Ascending aorta (tissue), 2 donors: ENCODE data around the gene HENMT1. TPM values are rescaled to one million over a fixed set of nuclear protein-coding genes. Genes with fewer than 3 reads are reported as not detected.
"Not testable (repeated sequence)": the region's sequence is repeated elsewhere in the genome, so short reads cannot be mapped to it uniquely, and the experiment has no call there.

Experiments
- DNase-seq, 2 donors: peaks; one replicate each; pipeline ENCODE4 v3.0.0-alpha.2; 2019; ENCODE audit warnings: low spot score in 2 of 2
- H3K27ac ChIP-seq, 2 donors: fragments of 200-600 bp; sonication (generic); one replicate each; pipeline ENCODE4 v1.5.1; 2016 to 2017; ENCODE audit warnings: mild to moderate bottlenecking in 1 of 2
- H3K27me3 ChIP-seq: fragments of 200-600 bp; sonication (generic); one replicate; pipeline ENCODE4 v1.5.1; 2017
- H3K36me3 ChIP-seq, 2 donors: fragments of 200-600 bp; sonication (generic); one replicate each; pipeline ENCODE4 v1.5.1; 2016
- H3K4me1 ChIP-seq, 2 donors: fragments of 200-600 bp; sonication (generic); one replicate each; pipeline ENCODE4 v1.5.1; 2016 to 2017; ENCODE audit warnings: mild to moderate bottlenecking in 1 of 2
- H3K4me3 ChIP-seq, 2 donors: fragments of 200-600 bp; sonication (generic); one replicate each; pipeline ENCODE4 v1.5.1; 2016 to 2017; ENCODE audit warnings: mild to moderate bottlenecking in 1 of 2
- H3K9me3 ChIP-seq, 2 donors: fragments of 200-600 bp; sonication (generic); one replicate each; pipeline ENCODE4 v1.5.1; 2016
- CTCF ChIP-seq, 3 experiments: fragments of 200-600 bp in 2 of 3; fragments of 450-650 bp in 1 of 3; sonication (generic) in 2 of 3; IDR thresholded peaks; one replicate each; pipeline ENCODE4 v1.5.1; 2016 to 2019; ENCODE audit warnings: antibody characterized with exemption in 3 of 3, mild to moderate bottlenecking in 1 of 3, moderate library complexity in 1 of 3
- intact Hi-C: fragments of 100-400 bp; cut with DNase I; formaldehyde crosslinking; loops from one replicate; pipeline ENCODE4 v1.15.1; 2023
- total RNA-seq: library from RNA; depleted of rRNA; stranded (reverse); fragments of >200 nt; gene quantifications from one replicate; pipeline ENCODE4 v1.1.0, GENCODE V29; 2016

HENMT1 gene
- total RNA-seq, 1 donor from 2014 or later = not detected

DNA sequence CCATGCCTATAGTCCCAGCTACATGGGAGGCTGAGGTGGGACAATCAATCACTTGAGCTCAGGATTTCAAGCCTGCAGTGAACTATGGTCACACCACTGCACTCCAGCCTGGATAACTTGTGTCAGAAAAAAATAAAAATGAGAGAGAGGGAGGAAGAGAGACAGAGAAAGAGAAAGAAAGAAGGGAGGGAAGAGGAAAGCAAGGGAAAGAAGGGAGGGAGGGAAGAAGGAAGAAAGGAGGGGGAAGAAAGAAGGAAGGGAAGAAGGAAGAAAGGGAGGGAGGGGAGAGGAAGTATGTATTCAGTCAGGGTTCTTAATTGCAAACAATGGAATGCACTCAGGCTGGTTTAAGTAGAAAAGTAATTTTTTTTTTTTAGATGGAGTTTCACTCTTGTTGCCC is 7.9 kb upstream of the HENMT1 start:
- no peak for TF ChIP-seq CTCF (IDR thresholded peaks at IDR 0.05)
- H3K4me3 ChIP-seq = no peak overlapping the region
- no peaks in the 10 kb centered on the region for H3K4me1 ChIP-seq
- intact Hi-C loops = loop anchor here (10.0 kb wide), 1 partner anchor 76 kb away; the partner anchor contains the start of gene STXBP3
- H3K27ac ChIP-seq = no peak overlapping the region
- H3K27me3 ChIP-seq = no peaks in the 10 kb centered on the region
- no peaks in the 10 kb centered on the region for H3K9me3 ChIP-seq
- H3K36me3 ChIP-seq = no peaks in the 10 kb centered on the region
- DNase-seq = no peak

GRCh38 chr1:108667422-108667821 is 6.5 kb upstream of the HENMT1 start:
- intact Hi-C loops = loop anchor here (10.0 kb wide), 1 partner anchor 77 kb away; the partner anchor contains the start of gene STXBP3
- H3K9me3 ChIP-seq, H3K27me3 ChIP-seq, H3K4me3 ChIP-seq, H3K27ac ChIP-seq, H3K4me1 ChIP-seq, H3K36me3 ChIP-seq, DNase-seq: not testable (repeated sequence)

GRCh38 chr1:108665771-108666170 is 4.9 kb upstream of the HENMT1 start:
- no peak for TF ChIP-seq CTCF (IDR thresholded peaks at IDR 0.05)
- H3K36me3 ChIP-seq = no peaks in the 10 kb centered on the region
- no peaks in the 10 kb centered on the region for H3K9me3 ChIP-seq
- H3K4me1 ChIP-seq = peaks cover 0 to 3% of the 10 kb centered on the region in 2 donors
- H3K27me3 ChIP-seq = no peaks in the 10 kb centered on the region
- intact Hi-C loops = loop anchor here (10.0 kb wide), 1 partner anchor 79 kb away; the partner anchor contains the start of gene STXBP3
- no peak overlapping the region for H3K4me3 ChIP-seq
- H3K27ac ChIP-seq = no peak overlapping the region
- no peak for DNase-seq

DNA sequence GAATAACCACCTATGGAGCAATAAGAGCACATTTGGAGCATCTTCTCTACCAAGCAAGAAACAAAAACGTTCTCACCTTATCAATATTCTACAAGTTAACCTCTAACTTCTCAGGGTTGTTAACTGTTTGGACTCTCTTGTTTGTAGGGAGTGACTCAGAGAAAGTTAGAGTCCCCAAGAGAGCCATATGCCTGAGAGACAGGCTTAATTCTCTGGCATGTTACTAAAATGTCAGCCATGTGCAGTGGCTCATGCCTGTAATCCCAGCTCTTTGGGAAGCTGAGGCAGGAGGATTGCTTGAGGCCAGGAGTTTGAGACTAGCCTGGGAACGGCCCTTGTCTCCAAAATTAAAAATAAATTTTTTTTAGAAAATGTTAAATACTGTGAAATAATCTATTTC is 4.2 kb upstream of the HENMT1 start:
- Histone ChIP-seq H3K4me1 (peaks cover 0 to 3% of the 10 kb centered on the region in 2 donors), H3K9me3 (no peaks in the 10 kb centered on the region), H3K4me3 (no peak overlapping the region), H3K36me3 (no peaks in the 10 kb centered on the region), H3K27me3 (no peaks in the 10 kb centered on the region), H3K27ac (no peak overlapping the region)
- intact Hi-C loops = loop anchor here (10.0 kb wide), 1 partner anchor 80 kb away; the partner anchor contains the start of gene STXBP3
- no peak for DNase-seq
- no peak for TF ChIP-seq CTCF (IDR thresholded peaks at IDR 0.05)

DNA sequence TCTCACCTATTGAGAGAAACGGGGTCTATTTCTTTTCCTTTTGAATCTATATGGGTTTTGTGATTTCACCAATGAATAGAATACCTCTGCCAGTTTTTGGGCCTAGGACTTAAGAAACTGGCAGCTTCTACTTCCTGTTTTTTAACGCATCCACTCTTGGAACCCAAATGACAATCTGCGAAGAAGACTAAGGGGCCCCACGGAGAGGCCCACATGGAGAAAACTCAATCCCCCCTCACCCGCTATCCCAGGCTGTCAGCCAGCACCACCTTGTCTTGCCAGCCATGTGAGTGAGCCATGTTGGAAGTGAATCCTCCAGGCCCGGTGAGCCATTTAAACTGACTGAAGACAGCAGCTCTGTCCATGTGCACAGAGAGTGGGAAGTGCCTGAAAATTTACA is 3.6 kb upstream of the HENMT1 start:
- Histone ChIP-seq H3K36me3 (no peaks in the 10 kb centered on the region), H3K27ac (no peak overlapping the region), H3K27me3 (no peaks in the 10 kb centered on the region), H3K4me1 (peaks cover 0 to 3% of the 10 kb centered on the region in 2 donors), H3K9me3 (no peaks in the 10 kb centered on the region), H3K4me3 (no peak overlapping the region)
- no peak for DNase-seq
- TF ChIP-seq CTCF (IDR thresholded peaks at IDR 0.05) = no peak
- intact Hi-C loops = loop anchor here (10.0 kb wide), 1 partner anchor 80 kb away; the partner anchor contains the start of gene STXBP3

- H3K9me3 ChIP-seq = no peaks in the 10 kb centered on the region
These were observed 2.2 kb upstream of the HENMT1 start for GRCh38 chr1:108663074-108663473.

More at GRCh38 chr1:108663074-108663473, 2.2 kb upstream of the HENMT1 start:
- H3K27me3 ChIP-seq = no peaks in the 10 kb centered on the region
- no peak for TF ChIP-seq CTCF (IDR thresholded peaks at IDR 0.05)
- H3K4me3 ChIP-seq = no peak overlapping the region
- intact Hi-C loops = loop anchor here (10.0 kb wide), 1 partner anchor 82 kb away; the partner anchor contains the start of gene STXBP3
- peaks cover 0 to 3% of the 10 kb centered on the region in 2 donors for H3K4me1 ChIP-seq
- no peak overlapping the region for H3K27ac ChIP-seq
- no peaks in the 10 kb centered on the region for H3K36me3 ChIP-seq
- DNase-seq = no peak
